GM12892 (cell line): ENCODE measurements around the gene SLMAP.

ENCODE experiments used
- POLR2A ChIP-seq: IDR thresholded peaks from 2 replicates; pipeline ENCODE4 v1.6.1; 2011; ENCODE audit warnings: low read depth, low read length, control low read depth
- POLR2AphosphoS5 ChIP-seq: IDR thresholded peaks from 2 replicates; pipeline ENCODE4 v1.6.1; 2011; ENCODE audit warnings: low read depth, low read length, control low read depth
- TAF1 ChIP-seq: IDR thresholded peaks from 2 replicates; pipeline ENCODE4 v1.6.1; 2011; ENCODE audit warnings: low read depth, mild to moderate bottlenecking, control low read depth, low read length, borderline replicate concordance

GRCh38 chr3:57949344-57949743 is 193.2 kb downstream of the SLMAP start:
- TF ChIP-seq POLR2A (no peak), POLR2AphosphoS5 (no peak), TAF1 (no peak)
